ENCODE measurements around the gene MATK.

DNA sequence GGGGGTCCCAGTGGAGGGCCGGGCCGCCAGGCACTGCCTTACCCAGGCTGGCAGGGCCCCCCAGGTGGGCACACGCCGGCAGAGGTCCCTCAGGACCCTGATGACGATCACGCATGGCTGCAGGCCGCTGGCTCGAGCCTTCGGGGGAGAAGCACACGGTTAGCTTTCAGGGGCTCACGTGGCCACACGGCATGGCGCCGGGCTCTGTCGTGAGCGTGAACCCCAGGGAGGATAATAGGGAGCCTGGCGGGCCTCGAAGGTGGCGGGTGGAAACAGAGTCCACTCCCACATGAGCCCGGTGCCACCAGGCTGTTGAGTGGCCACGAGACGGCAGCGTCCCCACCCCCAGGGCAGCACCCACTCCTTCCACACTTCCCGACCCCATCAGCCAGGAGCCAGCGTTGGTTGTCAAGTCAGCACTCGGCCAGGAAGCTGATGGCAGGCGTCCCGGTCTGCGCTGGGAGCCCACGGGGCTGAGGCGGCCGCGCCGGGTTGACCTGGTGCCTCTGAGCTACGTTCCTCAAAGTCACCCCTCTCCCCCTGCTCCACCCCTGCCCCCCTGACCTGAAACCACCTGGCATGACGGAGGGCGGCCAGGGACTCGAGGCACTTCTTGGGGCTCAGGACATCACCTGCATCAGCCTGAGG, 24.7 kb upstream of the MATK start:
- no peak for TF ChIP-seq EZH2 (IDR thresholded peaks at IDR 0.05; ENCODE audit: insufficient read depth, low read length)
- TF ChIP-seq, protein P1, sequence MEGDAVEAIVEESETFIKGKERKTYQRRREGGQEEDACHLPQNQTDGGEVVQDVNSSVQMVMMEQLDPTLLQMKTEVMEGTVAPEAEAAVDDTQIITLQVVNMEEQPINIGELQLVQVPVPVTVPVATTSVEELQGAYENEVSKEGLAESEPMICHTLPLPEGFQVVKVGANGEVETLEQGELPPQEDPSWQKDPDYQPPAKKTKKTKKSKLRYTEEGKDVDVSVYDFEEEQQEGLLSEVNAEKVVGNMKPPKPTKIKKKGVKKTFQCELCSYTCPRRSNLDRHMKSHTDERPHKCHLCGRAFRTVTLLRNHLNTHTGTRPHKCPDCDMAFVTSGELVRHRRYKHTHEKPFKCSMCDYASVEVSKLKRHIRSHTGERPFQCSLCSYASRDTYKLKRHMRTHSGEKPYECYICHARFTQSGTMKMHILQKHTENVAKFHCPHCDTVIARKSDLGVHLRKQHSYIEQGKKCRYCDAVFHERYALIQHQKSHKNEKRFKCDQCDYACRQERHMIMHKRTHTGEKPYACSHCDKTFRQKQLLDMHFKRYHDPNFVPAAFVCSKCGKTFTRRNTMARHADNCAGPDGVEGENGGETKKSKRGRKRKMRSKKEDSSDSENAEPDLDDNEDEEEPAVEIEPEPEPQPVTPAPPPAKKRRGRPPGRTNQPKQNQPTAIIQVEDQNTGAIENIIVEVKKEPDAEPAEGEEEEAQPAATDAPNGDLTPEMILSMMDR (IDR thresholded peaks at IDR 0.05; ENCODE audit: insufficient read depth, low read depth, low read length), result no peak
